ENCODE data around the gene ZNF407.

DNA sequence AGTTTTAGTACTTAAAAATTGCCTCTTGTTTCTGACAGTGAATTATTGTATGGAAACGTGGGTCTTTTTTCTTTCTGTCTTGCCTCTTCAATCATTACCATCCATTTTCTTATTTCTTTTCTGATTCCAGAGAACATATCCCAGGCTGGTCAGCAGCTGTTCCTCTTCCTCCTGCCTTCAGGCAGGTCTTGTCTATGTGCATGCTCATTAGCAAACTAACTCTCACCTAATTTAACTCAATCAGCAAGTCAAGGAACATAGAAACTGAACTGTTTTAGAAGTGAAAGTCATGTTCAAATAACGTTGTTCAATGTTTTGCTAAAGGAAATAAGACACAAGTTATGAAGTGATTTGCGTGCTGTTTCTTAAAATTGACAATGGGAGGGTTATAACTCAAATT lies 369.8 kb downstream of the ZNF407 start:
- TF ChIP-seq, protein P1, sequence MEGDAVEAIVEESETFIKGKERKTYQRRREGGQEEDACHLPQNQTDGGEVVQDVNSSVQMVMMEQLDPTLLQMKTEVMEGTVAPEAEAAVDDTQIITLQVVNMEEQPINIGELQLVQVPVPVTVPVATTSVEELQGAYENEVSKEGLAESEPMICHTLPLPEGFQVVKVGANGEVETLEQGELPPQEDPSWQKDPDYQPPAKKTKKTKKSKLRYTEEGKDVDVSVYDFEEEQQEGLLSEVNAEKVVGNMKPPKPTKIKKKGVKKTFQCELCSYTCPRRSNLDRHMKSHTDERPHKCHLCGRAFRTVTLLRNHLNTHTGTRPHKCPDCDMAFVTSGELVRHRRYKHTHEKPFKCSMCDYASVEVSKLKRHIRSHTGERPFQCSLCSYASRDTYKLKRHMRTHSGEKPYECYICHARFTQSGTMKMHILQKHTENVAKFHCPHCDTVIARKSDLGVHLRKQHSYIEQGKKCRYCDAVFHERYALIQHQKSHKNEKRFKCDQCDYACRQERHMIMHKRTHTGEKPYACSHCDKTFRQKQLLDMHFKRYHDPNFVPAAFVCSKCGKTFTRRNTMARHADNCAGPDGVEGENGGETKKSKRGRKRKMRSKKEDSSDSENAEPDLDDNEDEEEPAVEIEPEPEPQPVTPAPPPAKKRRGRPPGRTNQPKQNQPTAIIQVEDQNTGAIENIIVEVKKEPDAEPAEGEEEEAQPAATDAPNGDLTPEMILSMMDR (IDR thresholded peaks at IDR 0.05; ENCODE audit: insufficient read depth, low read length, poor library complexity, severe bottlenecking) = no peak
- TF ChIP-seq EZH2phosphoT487 (conservative IDR thresholded peaks at IDR 0.05; ENCODE audit: low read length) = no peak
